PC-3 (cell line): ENCODE results near the gene SREK1. TPM values are rescaled to one million over a fixed set of nuclear protein-coding genes. Genes with fewer than 3 reads are reported as not detected.

ENCODE experiments used
- ATAC-seq: fragments of 200-7000 bp; cut with Tn5 transposase; 2 replicates; pipeline ENCODE4 v1.9.1; 2020; ENCODE audit warnings: mild to moderate bottlenecking, moderate library complexity
- BruUV-seq: library from RNA; stranded (reverse); fragments of 400-500 nt; replicated peaks from 2 replicates; lab custom pipeline; 2021; lab: Mats Ljungman, UMichigan
- CTCF ChIA-PET: fragments of 300-600 bp; sonication (Branson Sonifier 250); formaldehyde crosslinking; loops from one replicate; lab custom pipeline; 2022; ENCODE audit warnings: antibody characterized with exemption; lab: Charles Lee
- POLR2A ChIA-PET: fragments of 300-600 bp; sonication (Branson Sonifier 250); formaldehyde crosslinking; loops from one replicate; lab custom pipeline; 2022; ENCODE audit warnings: antibody characterized with exemption; ENCODE audit not compliant: unreplicated experiment; lab: Charles Lee
- DNase-seq: peaks from one replicate; pipeline ENCODE4 v3.0.0-alpha.2; 2015
- H2AFZ ChIP-seq: fragments of 300-600 bp; sonication (generic); 2 replicates; pipeline ENCODE4 v1.6.0; 2016; ENCODE audit warnings: antibody characterized with exemption, low read length
- H3F3A ChIP-seq: fragments of 300-600 bp; sonication (generic); one replicate; pipeline ENCODE4 v1.6.0; 2017; ENCODE audit warnings: antibody characterized with exemption, low read length, control low read depth, mild to moderate bottlenecking; ENCODE audit not compliant: unreplicated experiment
- H3K27ac ChIP-seq: fragments of 300-600 bp; sonication (generic); 2 replicates; pipeline ENCODE4 v1.5.1; 2016; ENCODE audit warnings: mild to moderate bottlenecking, low read length
- H3K27me3 ChIP-seq: fragments of 300-600 bp; sonication (generic); 2 replicates; pipeline ENCODE4 v1.6.1; 2016; ENCODE audit warnings: low read length, mixed read lengths
- H3K36me3 ChIP-seq: fragments of 300-600 bp; sonication (generic); 2 replicates; pipeline ENCODE4 v1.6.1; 2016; ENCODE audit warnings: low read depth, mixed run types, low read length, mixed read lengths
- H3K4me1 ChIP-seq: fragments of 300-600 bp; sonication (generic); 2 replicates; pipeline ENCODE4 v1.5.1; 2016; ENCODE audit warnings: low read length; ENCODE audit not compliant: insufficient read depth
- H3K4me2 ChIP-seq: fragments of 300-600 bp; sonication (generic); 2 replicates; pipeline ENCODE4 v1.6.0; 2016; ENCODE audit warnings: low read length
- H3K4me3 ChIP-seq: fragments of 300-600 bp; sonication (generic); 2 replicates; pipeline ENCODE4 v1.5.1; 2016; ENCODE audit warnings: mild to moderate bottlenecking, low read length, mixed read lengths
- H3K79me2 ChIP-seq: fragments of 300-600 bp; sonication (generic); 2 replicates; pipeline ENCODE4 v1.6.1; 2017; ENCODE audit warnings: low read length, mixed read lengths
- H3K9ac ChIP-seq: fragments of 300-600 bp; sonication (generic); 2 replicates; pipeline ENCODE4 v1.6.0; 2016; ENCODE audit warnings: mild to moderate bottlenecking, low read length
- H3K9me2 ChIP-seq: fragments of 300-600 bp; sonication (generic); replicated peaks from 2 replicates; pipeline ENCODE4 v1.6.1; 2016; ENCODE audit warnings: mixed run types, low read length, mixed read lengths
- H3K9me3 ChIP-seq: fragments of 300-600 bp; sonication (generic); 2 replicates; pipeline ENCODE4 v1.6.1; 2016; ENCODE audit warnings: low read length, mixed read lengths
- H4K20me1 ChIP-seq: fragments of 300-600 bp; sonication (generic); 2 replicates; pipeline ENCODE4 v1.6.1; 2016; ENCODE audit warnings: low read length, mixed read lengths
- EZH2 ChIP-seq: fragments of 300-600 bp; sonication (generic); IDR thresholded peaks from one replicate; pipeline ENCODE4 v1.6.1; 2017; ENCODE audit warnings: antibody characterized with exemption, mild to moderate bottlenecking, low read length; ENCODE audit not compliant: unreplicated experiment
- EZH2phosphoT487 ChIP-seq: fragments of 300-600 bp; sonication (generic); IDR thresholded peaks from 2 replicates; pipeline ENCODE4 v1.6.1; 2018; ENCODE audit warnings: mild to moderate bottlenecking, antibody characterized with exemption, low read length, borderline replicate concordance
- intact Hi-C: fragments of 100-400 bp; cut with micrococcal nuclease; formaldehyde crosslinking; loops from 2 replicates; pipeline ENCODE4 v1.9.0; 2023
- total RNA-seq: library from RNA; depleted of rRNA; stranded (reverse); fragments of >200 nt; gene quantifications from 2 replicates; pipeline ENCODE4 v1.2.3, GENCODE V29; 2014
- TF ChIP-seq, protein P1 (sequence below): fragments of 300-600 bp; sonication (generic); conservative IDR thresholded peaks from 2 replicates; pipeline ENCODE4 v1.5.1; 2017; ENCODE audit warnings: antibody characterized with exemption, low read depth, mild to moderate bottlenecking, low read length

SREK1 gene
- total RNA-seq, 1 experiment from 2014 or later: 43.1 TPM

DNA sequence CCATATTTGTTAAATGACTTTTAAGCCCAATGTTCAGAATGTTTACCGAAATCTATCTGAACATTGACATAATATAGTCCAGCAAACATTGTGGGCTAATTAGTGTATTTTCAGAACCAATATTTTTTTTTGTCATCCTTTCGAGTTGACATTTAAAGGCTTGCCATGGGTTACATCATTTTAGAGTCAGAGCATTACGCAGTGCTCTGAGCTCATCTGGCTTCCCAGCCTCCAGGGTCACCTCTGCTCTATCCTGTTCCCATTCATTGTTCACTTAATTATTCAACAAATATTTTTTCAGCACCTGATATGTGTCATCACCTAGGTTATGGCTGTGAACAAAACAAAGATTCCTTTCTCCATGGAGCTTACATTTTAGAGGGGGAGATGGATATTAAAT is 80.2 kb downstream of the SREK1 start:
- Histone ChIP-seq H3K27ac (no peak overlapping the region), H3K79me2 (no peaks in the 10 kb centered on the region), H3K4me1 (no peaks in the 10 kb centered on the region), H3K4me2 (no peak overlapping the region), H3K36me3 (no peaks in the 10 kb centered on the region), H3K9me3 (no peaks in the 10 kb centered on the region), H3K9ac (no peak overlapping the region), H3F3A (no peaks in the 10 kb centered on the region), H2AFZ (no peak overlapping the region), H3K27me3 (no peaks in the 10 kb centered on the region), H3K9me2 (no peaks in the 10 kb centered on the region), H4K20me1 (no peaks in the 10 kb centered on the region), H3K4me3 (no peak overlapping the region)
- CTCF ChIA-PET: no interaction called here
- intact Hi-C loops: no loop called here
- no TSS peak for BruUV-seq
- ATAC-seq (no peak), DNase-seq (no peak)
- TF ChIP-seq, protein P1, sequence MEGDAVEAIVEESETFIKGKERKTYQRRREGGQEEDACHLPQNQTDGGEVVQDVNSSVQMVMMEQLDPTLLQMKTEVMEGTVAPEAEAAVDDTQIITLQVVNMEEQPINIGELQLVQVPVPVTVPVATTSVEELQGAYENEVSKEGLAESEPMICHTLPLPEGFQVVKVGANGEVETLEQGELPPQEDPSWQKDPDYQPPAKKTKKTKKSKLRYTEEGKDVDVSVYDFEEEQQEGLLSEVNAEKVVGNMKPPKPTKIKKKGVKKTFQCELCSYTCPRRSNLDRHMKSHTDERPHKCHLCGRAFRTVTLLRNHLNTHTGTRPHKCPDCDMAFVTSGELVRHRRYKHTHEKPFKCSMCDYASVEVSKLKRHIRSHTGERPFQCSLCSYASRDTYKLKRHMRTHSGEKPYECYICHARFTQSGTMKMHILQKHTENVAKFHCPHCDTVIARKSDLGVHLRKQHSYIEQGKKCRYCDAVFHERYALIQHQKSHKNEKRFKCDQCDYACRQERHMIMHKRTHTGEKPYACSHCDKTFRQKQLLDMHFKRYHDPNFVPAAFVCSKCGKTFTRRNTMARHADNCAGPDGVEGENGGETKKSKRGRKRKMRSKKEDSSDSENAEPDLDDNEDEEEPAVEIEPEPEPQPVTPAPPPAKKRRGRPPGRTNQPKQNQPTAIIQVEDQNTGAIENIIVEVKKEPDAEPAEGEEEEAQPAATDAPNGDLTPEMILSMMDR: no peak
- TF ChIP-seq EZH2 (no peak), EZH2phosphoT487 (no peak)
- POLR2A ChIA-PET: no interaction called here

DNA sequence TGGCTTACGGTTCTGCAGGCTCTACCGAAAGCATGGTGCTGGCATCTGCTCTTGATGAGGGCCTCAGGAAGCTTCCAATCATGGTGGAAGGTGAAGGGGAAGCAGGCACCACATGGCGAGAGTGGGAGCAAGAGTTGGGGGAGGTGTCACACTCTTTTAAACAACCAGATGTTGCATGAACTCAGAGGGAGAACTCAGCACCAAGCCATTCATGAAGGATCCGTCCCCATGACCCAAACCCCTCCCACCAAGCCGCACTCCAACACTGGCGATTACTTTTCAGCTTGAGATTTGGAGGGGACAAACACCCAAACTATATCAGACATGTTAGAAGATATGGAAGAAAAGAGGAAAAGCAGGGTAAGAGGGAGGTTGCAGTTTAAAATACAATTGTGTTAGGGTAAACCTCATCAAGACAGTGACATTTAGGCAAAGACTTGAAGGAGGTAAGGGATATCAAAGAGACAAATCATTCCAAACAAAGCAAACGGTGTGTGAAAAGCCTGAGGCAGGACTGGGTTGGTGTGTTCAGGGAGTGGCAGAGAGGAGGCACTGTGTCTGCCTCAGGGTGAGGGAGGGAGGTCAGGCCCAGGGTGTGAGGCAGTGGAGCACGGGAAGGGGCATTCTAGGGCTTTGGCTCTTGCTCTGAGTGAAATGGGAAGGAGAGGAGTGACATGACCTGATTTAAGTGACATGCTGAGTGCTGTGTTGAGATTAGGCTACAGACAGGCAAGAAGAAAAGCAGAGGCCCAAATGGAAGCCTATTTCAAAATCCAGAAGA is 80.9 kb downstream of the SREK1 start:
- Histone ChIP-seq H3K9me2 (no peaks in the 10 kb centered on the region), H3K4me1 (no peaks in the 10 kb centered on the region), H3K9me3 (no peaks in the 10 kb centered on the region), H2AFZ (no peak overlapping the region), H3K79me2 (no peaks in the 10 kb centered on the region), H3K27me3 (no peaks in the 10 kb centered on the region), H3K27ac (no peak overlapping the region), H3K36me3 (no peaks in the 10 kb centered on the region), H3F3A (no peaks in the 10 kb centered on the region), H3K4me2 (no peak overlapping the region), H3K9ac (no peak overlapping the region), H3K4me3 (no peak overlapping the region), H4K20me1 (no peaks in the 10 kb centered on the region)
- DNase-seq (no peak), ATAC-seq (no peak)
- CTCF ChIA-PET: no interaction called here
- TF ChIP-seq, protein P1: no peak
- TF ChIP-seq EZH2 (no peak), EZH2phosphoT487 (no peak)
- intact Hi-C loops: no loop called here
- BruUV-seq: no TSS peak
- POLR2A ChIA-PET: no interaction called here

- no peak for TF ChIP-seq EZH2
- no peak for TF ChIP-seq EZH2phosphoT487
- TF ChIP-seq, protein P1: no peak
- H3K4me2 ChIP-seq: no peak overlapping the region
- no peaks in the 10 kb centered on the region for H4K20me1 ChIP-seq
- H3K27me3 ChIP-seq: no peaks in the 10 kb centered on the region
- no peak overlapping the region for H2AFZ ChIP-seq
- CTCF ChIA-PET: no interaction called here
- no peaks in the 10 kb centered on the region for H3F3A ChIP-seq
- no peaks in the 10 kb centered on the region for H3K4me1 ChIP-seq
- POLR2A ChIA-PET: no interaction called here
- H3K9me2 ChIP-seq: no peaks in the 10 kb centered on the region
- no peaks in the 10 kb centered on the region for H3K9me3 ChIP-seq
- H3K36me3 ChIP-seq: no peaks in the 10 kb centered on the region
- H3K27ac ChIP-seq: no peak overlapping the region
- no peak overlapping the region for H3K4me3 ChIP-seq
- no TSS peak for BruUV-seq
- intact Hi-C loops: no loop called here
- no peak for DNase-seq
- H3K79me2 ChIP-seq: no peaks in the 10 kb centered on the region
- ATAC-seq: no peak
- no peak overlapping the region for H3K9ac ChIP-seq
Measured at GRCh38 chr5:66230551-66230950, 86.5 kb downstream of the SREK1 start.
